GM19240 (cell line): ENCODE data around the gene GPR108.
A peak's percentile ranks its signal among the peaks of the same experiment; 100 is the strongest.
"Not testable (repeated sequence)": the region's sequence is repeated elsewhere in the genome, so short reads cannot be mapped to it uniquely, and the experiment has no call there.

Experiments used
- DNase-seq: peaks from one replicate; pipeline ENCODE4 v3.0.0; 2011; ENCODE audit warnings: low spot score; ENCODE audit not compliant: insufficient read length

Gene GPR108

GRCh38 chr19:6761053-6761676 is 23.8 kb upstream of the GPR108 start:
- DNase-seq: no peak

- no peak for DNase-seq
Observed at GRCh38 chr19:6760606-6761005, 23.2 kb upstream of the GPR108 start.

GRCh38 chr19:6754653-6755463 is 17.5 kb upstream of the GPR108 start:
- DNase-seq: no peak

GRCh38 chr19:6754136-6754535 is 16.8 kb upstream of the GPR108 start:
- DNase-seq: no peak

GRCh38 chr19:6753178-6754031 is 16.0 kb upstream of the GPR108 start:
- DNase-seq: peak; percentile 95

- no peak for DNase-seq
Observed at GRCh38 chr19:6752256-6753177, 15.1 kb upstream of the GPR108 start.

GRCh38 chr19:6751189-6751588 is 13.8 kb upstream of the GPR108 start:
- no peak for DNase-seq

- no peak for DNase-seq
Observed at GRCh38 chr19:6750062-6750461, 12.7 kb upstream of the GPR108 start.

- DNase-seq: not testable (repeated sequence)
Observed at GRCh38 chr19:6748543-6748942, 11.2 kb upstream of the GPR108 start.

- DNase-seq: no peak
Observed at GRCh38 chr19:6745965-6746364, 8.6 kb upstream of the GPR108 start.

- DNase-seq: no peak
Observed at GRCh38 chr19:6744381-6745301, 7.3 kb upstream of the GPR108 start.

GRCh38 chr19:6743714-6744380 is 6.5 kb upstream of the GPR108 start:
- DNase-seq: no peak

GRCh38 chr19:6743066-6743465 is 5.7 kb upstream of the GPR108 start:
- DNase-seq: no peak

GRCh38 chr19:6740589-6741343 is 3.4 kb upstream of the GPR108 start:
- no peak for DNase-seq

GRCh38 chr19:6739883-6740588 is 2.7 kb upstream of the GPR108 start:
- no peak for DNase-seq

- DNase-seq: no peak
Observed at GRCh38 chr19:6739390-6739882, 2.1 kb upstream of the GPR108 start, which contains the start of gene TRIP10. Gene TRIP10, plus strand, starts transcription at chr19:6739680. Its CDS starts 82 bp downstream, at chr19:6739762.

GRCh38 chr19:6738787-6739389 is 1.5 kb upstream of the GPR108 start:
- DNase-seq: no peak
